K562 (cell line): ENCODE data around the gene BOLA3. TPM values are rescaled to one million over a fixed set of nuclear protein-coding genes. Genes with fewer than 3 reads are reported as not detected.

ENCODE experiments used
- ATAC-seq: fragments of 200-7000 bp; cut with Tn5 transposase; 3 replicates; pipeline ENCODE4 v1.9.1; 2020; ENCODE audit warnings: moderate library complexity
- BruUV-seq: library from RNA; stranded (reverse); fragments of 400-500 nt; replicated peaks from 2 replicates; lab custom pipeline; 2021; lab: Mats Ljungman, UMichigan
- CTCF ChIA-PET: fragments of 300-600 bp; formaldehyde crosslinking; extraction: SDS; loops from one replicate; lab custom pipeline; 2021; ENCODE audit warnings: low intra/inter-chr PET ratio; lab: Yijun Ruan, JAX
- POLR2A ChIA-PET: fragments of 300-600, 350-650 bp; sonication (Branson Sonifier 250); formaldehyde crosslinking; extraction: SDS; loops from one replicate; lab custom pipeline; 2021; ENCODE audit warnings: antibody characterized with exemption, inconsistent platforms; lab: Yijun Ruan, JAX
- DNase-seq, 4 experiments: peaks; one replicate each; pipeline versions ENCODE4 v3.0.0 to v3.0.0-alpha.2; 2011 to 2018; ENCODE audit warnings: low spot score in 3 of 4, mixed read lengths in 3 of 4; ENCODE audit errors: extremely low read depth in 1 of 4
- FAIRE-seq: peaks from 2 replicates; lab custom pipeline; 2011; peaks lifted over from hg19 to GRCh38; lab: Jason Lieb, UNC
- H2AFZ ChIP-seq: 2 replicates; pipeline ENCODE4 v1.6.0; 2011; ENCODE audit warnings: low read depth, low read length, control low read depth, inconsistent platforms
- H3K27ac ChIP-seq: fragments of 200-600 bp; 3 replicates; pipeline ENCODE4 v1.8.0; 2011; ENCODE audit warnings: low read depth, mild to moderate bottlenecking, control low read depth, inconsistent platforms, low read length, moderate library complexity, mixed read lengths; ENCODE audit errors: extremely low read depth
- H3K27me3 ChIP-seq, 2 experiments: fragments of 300-600 bp in 1 of 2; 2 replicates in 1 of 2; 3 replicates in 1 of 2; pipeline versions ENCODE4 v1.6.0 to v1.8.0; 2011; ENCODE audit warnings: inconsistent platforms in 2 of 2, low read length in 2 of 2, mild to moderate bottlenecking in 1 of 2, mixed read lengths in 1 of 2, moderate library complexity in 1 of 2; ENCODE audit not compliant: control insufficient read depth in 2 of 2, insufficient read depth in 2 of 2
- H3K36me3 ChIP-seq: fragments of 300-600 bp; 3 replicates; pipeline ENCODE4 v1.8.0; 2011; ENCODE audit warnings: mild to moderate bottlenecking, low read length, inconsistent platforms; ENCODE audit not compliant: control insufficient read depth, insufficient read depth
- H3K4me1 ChIP-seq, 2 experiments: fragments of 200-600 bp in 1 of 2; replicated peaks in 1 of 2; 2 replicates in 1 of 2; 3 replicates in 1 of 2; pipeline versions ENCODE4 v1.5.1 to v1.8.0; 2011; ENCODE audit warnings: inconsistent platforms in 2 of 2, low read length in 2 of 2, mild to moderate bottlenecking in 1 of 2, mixed read lengths in 1 of 2, moderate library complexity in 1 of 2; ENCODE audit not compliant: control insufficient read depth in 2 of 2, insufficient read depth in 2 of 2
- H3K4me2 ChIP-seq: 2 replicates; pipeline ENCODE4 v1.6.1; 2011; ENCODE audit warnings: low read length, control low read depth, inconsistent platforms, mixed read lengths; ENCODE audit not compliant: insufficient read depth
- H3K4me3 ChIP-seq: fragments of 200-600 bp; sonication (generic), shearing (Covaris generic); 2 replicates; pipeline ENCODE4 v1.5.1; 2016; ENCODE audit warnings: control low read depth, inconsistent platforms
- H3K79me2 ChIP-seq: fragments of 200-600 bp; 3 replicates; pipeline ENCODE4 v1.8.0; 2011; ENCODE audit warnings: low read length, inconsistent platforms; ENCODE audit not compliant: control insufficient read depth, insufficient read depth
- H3K9ac ChIP-seq, 2 experiments: 2 replicates each; pipeline versions ENCODE4 v1.6.0 to v1.6.1; 2011; ENCODE audit warnings: low read depth in 2 of 2, low read length in 2 of 2, control low read depth in 1 of 2, inconsistent platforms in 1 of 2, mild to moderate bottlenecking in 1 of 2, mixed read lengths in 1 of 2; ENCODE audit not compliant: insufficient read depth in 1 of 2
- H3K9me1 ChIP-seq: one replicate; pipeline ENCODE4 v1.6.0; 2011; ENCODE audit warnings: inconsistent platforms, mild to moderate bottlenecking, low read length, moderate library complexity; ENCODE audit not compliant: control insufficient read depth, insufficient read depth
- H3K9me3 ChIP-seq: replicated peaks from 2 replicates; pipeline ENCODE4 v1.5.1; 2011; ENCODE audit warnings: low read depth, low read length, inconsistent platforms; ENCODE audit not compliant: control insufficient read depth, insufficient read depth
- H4K20me1 ChIP-seq: replicated peaks from 2 replicates; pipeline ENCODE4 v1.6.1; 2011; ENCODE audit warnings: low read length, inconsistent platforms, mixed read lengths; ENCODE audit not compliant: control insufficient read depth, insufficient read depth
- CHD2 ChIP-seq: IDR thresholded peaks from 2 replicates; pipeline ENCODE4 v1.6.1; 2011; ENCODE audit warnings: low read depth, low read length
- CREM ChIP-seq: IDR thresholded peaks from 2 replicates; pipeline ENCODE4 v1.6.1; 2014; ENCODE audit warnings: antibody characterized with exemption, low read depth
- HNRNPUL1 ChIP-seq: fragments of 200-400 bp; formaldehyde crosslinking; IDR thresholded peaks from 2 replicates; pipeline ENCODE4 v1.6.1; 2017; ENCODE audit warnings: low read length
- ILF3 ChIP-seq: fragments of 450-650 bp; IDR thresholded peaks from 2 replicates; pipeline ENCODE4 v1.6.1; 2018; ENCODE audit warnings: antibody characterized with exemption, mild to moderate bottlenecking, moderate library complexity, borderline replicate concordance
- MCM3 ChIP-seq: fragments of 450-650 bp; IDR thresholded peaks from 2 replicates; pipeline ENCODE4 v1.6.1; 2016
- PTBP1 ChIP-seq: fragments of 200-400 bp; formaldehyde crosslinking; IDR thresholded peaks from 2 replicates; pipeline ENCODE4 v1.6.1; 2017; ENCODE audit warnings: low read depth, low read length
- RAD51 ChIP-seq: fragments of 450-650 bp; IDR thresholded peaks from 2 replicates; pipeline ENCODE4 v1.7.1; 2016; ENCODE audit warnings: low read depth, mild to moderate bottlenecking, borderline replicate concordance
- RBM34 ChIP-seq: fragments of 200-400 bp; formaldehyde crosslinking; IDR thresholded peaks from 2 replicates; pipeline ENCODE4 v1.6.1; 2018; ENCODE audit warnings: low read length, borderline replicate concordance; ENCODE audit not compliant: insufficient read depth
- SETDB1 ChIP-seq: IDR thresholded peaks from one replicate; pipeline ENCODE4 v1.6.1; 2012; ENCODE audit warnings: low read length, control low read depth, inconsistent platforms
- ZNF431 ChIP-seq: sonication (generic); formaldehyde crosslinking; IDR thresholded peaks from 2 replicates; pipeline ENCODE4 v1.8.0; 2022; ENCODE audit warnings: mild to moderate bottlenecking, missing genetic modification reagents
- WGBS: fragments of 100-300 bp; shearing (Covaris generic); methylation state at CpG from one replicate; pipeline ENCODE4 v1.1.6; 2016; ENCODE audit warnings: low coverage, mixed read lengths; ENCODE audit not compliant: insufficient coverage; ENCODE audit errors: missing lambda C conversion rate; 5-methylcytosine and 5-hydroxymethylcytosine counted together
- in situ Hi-C: fragments of 300-500 bp; cut with MboI; formaldehyde crosslinking; loops from 4 replicates; pipeline ENCODE4 v1.15.0; 2018; ENCODE audit warnings: inconsistent platforms, mixed read lengths
- intact Hi-C: fragments of 100-400 bp; cut with micrococcal nuclease; formaldehyde crosslinking; loops from 2 replicates; pipeline ENCODE4 v1.14.2; 2022
- polyA plus RNA-seq, 8 experiments: library from polyadenylated mRNA; depleted of rRNA in 4 of 8; stranded (reverse) in 5 of 8; unstranded in 3 of 8; fragments of >200 nt; fragmentation: Nextera tagmentation in 2 of 8; fragmentation: Illumina TruSeq in 1 of 8; extraction: Ambion mirVana in 2 of 8; extraction: Trizol in 1 of 8; gene quantifications; 2 replicates each; pipeline versions ENCODE4 v1.2.1 to v1.2.3, GENCODE V29; 2011 to 2014; ENCODE audit warnings: inconsistent platforms in 1 of 8, missing spikeins in 1 of 8
- total RNA-seq, 7 experiments: library from RNA; depleted of rRNA in 6 of 7; stranded (reverse); fragments of >200 nt in 6 of 7; fragmentation: Illumina TruSeq in 2 of 7; extraction: Trizol in 2 of 7; gene quantifications; 2 replicates each; pipeline versions ENCODE4 v1.2.1 to v1.2.3, GENCODE V29; 2011 to 2021; ENCODE audit warnings: low replicate concordance in 1 of 7
- TF ChIP-seq, protein P1 (sequence below), 3 experiments: fragments of 200-800 bp in 1 of 3; fragments of 250-450 bp in 1 of 3; fragments of 450-650 bp in 1 of 3; sonication (Bioruptor Pico) in 1 of 3; sonication (Bioruptor generic) in 1 of 3; formaldehyde crosslinking in 1 of 3; IDR thresholded peaks; 2 replicates each; pipeline versions ENCODE4 v1.6.1 to v1.8.0; 2016 to 2022; ENCODE audit warnings: mild to moderate bottlenecking in 2 of 3, missing genetic modification characterization in 2 of 3, missing compliant biosample characterization in 1 of 3, moderate library complexity in 1 of 3
- TF ChIP-seq, protein P2 (sequence below): fragments of 450-650 bp; IDR thresholded peaks from 2 replicates; pipeline ENCODE4 v1.6.1; 2016; ENCODE audit warnings: borderline replicate concordance

Gene BOLA3
- total and polyA plus RNA-seq, 9 of the 15 experiments (the other 6 are each of a cell fraction or from before 2014, with no cell fraction given): 149 to 619 (median 255) TPM

DNA sequence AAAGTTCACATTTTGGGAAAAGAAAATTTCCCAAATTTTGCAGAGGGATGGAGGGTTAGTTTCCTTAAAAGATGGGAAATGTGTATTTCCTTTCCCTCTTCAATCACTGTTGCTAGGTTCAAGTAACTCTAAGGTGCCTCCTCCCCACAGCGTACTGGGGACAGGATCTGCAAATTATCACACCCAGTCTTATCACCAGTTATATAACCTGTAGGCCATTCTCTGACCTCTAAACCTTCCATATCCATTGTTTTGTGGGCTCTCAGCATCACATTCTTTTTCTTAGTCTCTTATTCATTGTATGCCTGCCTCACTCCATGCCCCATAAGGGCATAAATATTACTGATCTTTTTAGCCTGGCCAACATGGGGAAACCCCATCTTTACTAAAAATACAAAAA lies 47.1 kb upstream of the BOLA3 start:
- BruUV-seq: no TSS peak
- CTCF ChIA-PET: no interaction called here

More for the DNA sequence above, 47.1 kb upstream of the BOLA3 start:
- Histone ChIP-seq H3K36me3 (0 out of 3 replicates have a peak, but pooled peaks cover 1% of the 10 kb centered on the region), H4K20me1 (peaks cover 2% of the 10 kb centered on the region), H3K9me1 (no peaks in the 10 kb centered on the region), H3K9ac (no peak overlapping the region), H2AFZ (0 out of 2 replicates have a peak overlapping the region, but pooled peaks have one; percentile 27), H3K27me3 (no peaks in the 10 kb centered on the region), H3K4me3 (no peak overlapping the region), H3K4me2 (no peak overlapping the region), H3K79me2 (peaks cover 20% of the 10 kb centered on the region), H3K27ac (no peak overlapping the region), H3K4me1 (peaks cover 14 to 17% of the 10 kb centered on the region in 2 experiments), H3K9me3 (no peaks in the 10 kb centered on the region)
- DNase-seq (no peak), ATAC-seq (no peak), FAIRE-seq (no peak)
- POLR2A ChIA-PET: no interaction called here
- intact Hi-C loops (no loop called here), in situ Hi-C loops (no loop called here)
- 53% methylated on average over 1 of the region's 1 CpG for WGBS
- no peak for TF ChIP-seq ZNF431 (CRISPR knock-in tag)
- TF ChIP-seq RBM34: no peak
- no peak for TF ChIP-seq PTBP1
- TF ChIP-seq RAD51: no peak
- no peak for TF ChIP-seq MCM3
- TF ChIP-seq HNRNPUL1: no peak
- no peak for TF ChIP-seq CREM
- no peak for TF ChIP-seq ILF3
- TF ChIP-seq, protein P1, sequence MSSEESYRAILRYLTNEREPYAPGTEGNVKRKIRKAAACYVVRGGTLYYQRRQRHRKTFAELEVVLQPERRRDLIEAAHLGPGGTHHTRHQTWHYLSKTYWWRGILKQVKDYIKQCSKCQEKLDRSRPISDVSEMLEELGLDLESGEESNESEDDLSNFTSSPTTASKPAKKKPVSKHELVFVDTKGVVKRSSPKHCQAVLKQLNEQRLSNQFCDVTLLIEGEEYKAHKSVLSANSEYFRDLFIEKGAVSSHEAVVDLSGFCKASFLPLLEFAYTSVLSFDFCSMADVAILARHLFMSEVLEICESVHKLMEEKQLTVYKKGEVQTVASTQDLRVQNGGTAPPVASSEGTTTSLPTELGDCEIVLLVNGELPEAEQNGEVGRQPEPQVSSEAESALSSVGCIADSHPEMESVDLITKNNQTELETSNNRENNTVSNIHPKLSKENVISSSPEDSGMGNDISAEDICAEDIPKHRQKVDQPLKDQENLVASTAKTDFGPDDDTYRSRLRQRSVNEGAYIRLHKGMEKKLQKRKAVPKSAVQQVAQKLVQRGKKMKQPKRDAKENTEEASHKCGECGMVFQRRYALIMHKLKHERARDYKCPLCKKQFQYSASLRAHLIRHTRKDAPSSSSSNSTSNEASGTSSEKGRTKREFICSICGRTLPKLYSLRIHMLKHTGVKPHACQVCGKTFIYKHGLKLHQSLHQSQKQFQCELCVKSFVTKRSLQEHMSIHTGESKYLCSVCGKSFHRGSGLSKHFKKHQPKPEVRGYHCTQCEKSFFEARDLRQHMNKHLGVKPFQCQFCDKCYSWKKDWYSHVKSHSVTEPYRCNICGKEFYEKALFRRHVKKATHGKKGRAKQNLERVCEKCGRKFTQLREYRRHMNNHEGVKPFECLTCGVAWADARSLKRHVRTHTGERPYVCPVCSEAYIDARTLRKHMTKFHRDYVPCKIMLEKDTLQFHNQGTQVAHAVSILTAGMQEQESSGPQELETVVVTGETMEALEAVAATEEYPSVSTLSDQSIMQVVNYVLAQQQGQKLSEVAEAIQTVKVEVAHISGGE (CRISPR knock-in tag; IDR thresholded peaks at IDR 0.05): no peak
- no peak for TF ChIP-seq CHD2
- TF ChIP-seq, protein P2, sequence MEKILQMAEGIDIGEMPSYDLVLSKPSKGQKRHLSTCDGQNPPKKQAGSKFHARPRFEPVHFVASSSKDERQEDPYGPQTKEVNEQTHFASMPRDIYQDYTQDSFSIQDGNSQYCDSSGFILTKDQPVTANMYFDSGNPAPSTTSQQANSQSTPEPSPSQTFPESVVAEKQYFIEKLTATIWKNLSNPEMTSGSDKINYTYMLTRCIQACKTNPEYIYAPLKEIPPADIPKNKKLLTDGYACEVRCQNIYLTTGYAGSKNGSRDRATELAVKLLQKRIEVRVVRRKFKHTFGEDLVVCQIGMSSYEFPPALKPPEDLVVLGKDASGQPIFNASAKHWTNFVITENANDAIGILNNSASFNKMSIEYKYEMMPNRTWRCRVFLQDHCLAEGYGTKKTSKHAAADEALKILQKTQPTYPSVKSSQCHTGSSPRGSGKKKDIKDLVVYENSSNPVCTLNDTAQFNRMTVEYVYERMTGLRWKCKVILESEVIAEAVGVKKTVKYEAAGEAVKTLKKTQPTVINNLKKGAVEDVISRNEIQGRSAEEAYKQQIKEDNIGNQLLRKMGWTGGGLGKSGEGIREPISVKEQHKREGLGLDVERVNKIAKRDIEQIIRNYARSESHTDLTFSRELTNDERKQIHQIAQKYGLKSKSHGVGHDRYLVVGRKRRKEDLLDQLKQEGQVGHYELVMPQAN: no peak
- no peak for TF ChIP-seq SETDB1
